AG20443 (cell line): Measurements from ENCODE around the gene ADH1C.
A peak's percentile ranks its signal among the peaks of the same experiment; 100 is the strongest.
"Not testable (repeated sequence)": the region's sequence is repeated elsewhere in the genome, so short reads cannot be mapped to it uniquely, and the experiment has no call there.

ENCODE experiments used
- DNase-seq: peaks from one replicate; pipeline ENCODE4 v3.0.0; 2012; ENCODE audit warnings: low spot score, mixed read lengths

The ADH1C gene

GRCh38 chr4:99357948-99358347, 5.4 kb upstream of the ADH1C start:
- no peak for DNase-seq

GRCh38 chr4:99356992-99357391, 4.4 kb upstream of the ADH1C start:
- no peak for DNase-seq

GRCh38 chr4:99356149-99356548, 3.6 kb upstream of the ADH1C start:
- not testable (repeated sequence) for DNase-seq

GRCh38 chr4:99351487-99351886, 1.1 kb downstream of the ADH1C start:
- no peak for DNase-seq

GRCh38 chr4:99349338-99349737, 3.2 kb downstream of the ADH1C start:
- no peak for DNase-seq

- DNase-seq = not testable (repeated sequence)
Observed at GRCh38 chr4:99342624-99343023, 9.9 kb downstream of the ADH1C start.

GRCh38 chr4:99341426-99341825, 11.1 kb downstream of the ADH1C start:
- DNase-seq = no peak

- DNase-seq = no peak
Observed at GRCh38 chr4:99339172-99339571, 13.4 kb downstream of the ADH1C start.

GRCh38 chr4:99336553-99336952, 16.0 kb downstream of the ADH1C start:
- no peak for DNase-seq

- no peak for DNase-seq
Observed at GRCh38 chr4:99334880-99335279, 17.7 kb downstream of the ADH1C start.

GRCh38 chr4:99330648-99331047, 21.9 kb downstream of the ADH1C start:
- DNase-seq = no peak

GRCh38 chr4:99329876-99330275, 22.7 kb downstream of the ADH1C start:
- DNase-seq = no peak

GRCh38 chr4:99324979-99325378, 27.6 kb downstream of the ADH1C start:
- peak; percentile 87 for DNase-seq

- no peak for DNase-seq
Observed at GRCh38 chr4:99324361-99324760, 28.2 kb downstream of the ADH1C start.

GRCh38 chr4:99323756-99324155, 28.8 kb downstream of the ADH1C start:
- DNase-seq = peak; percentile 48

- no peak for DNase-seq
Observed at GRCh38 chr4:99321241-99322191, 31.0 kb downstream of the ADH1C start, which contains the start of gene ADH1B. Gene ADH1B (minus strand): TSS chr4:99321401. CDS start chr4:99321331, 70 bp downstream.

- DNase-seq = not testable (repeated sequence)
Observed at GRCh38 chr4:99317811-99318210, 34.7 kb downstream of the ADH1C start.

- no peak for DNase-seq
Observed at GRCh38 chr4:99317354-99317753, 35.2 kb downstream of the ADH1C start.

- no peak for DNase-seq
Observed at GRCh38 chr4:99315839-99316238, 36.7 kb downstream of the ADH1C start.

GRCh38 chr4:99314211-99314610, 38.3 kb downstream of the ADH1C start:
- no peak for DNase-seq

GRCh38 chr4:99310389-99310788, 42.2 kb downstream of the ADH1C start:
- no peak for DNase-seq

GRCh38 chr4:99305638-99306400, 46.7 kb downstream of the ADH1C start:
- no peak for DNase-seq
